ENCODE results near the gene GLT8D1.

Gene GLT8D1

DNA sequence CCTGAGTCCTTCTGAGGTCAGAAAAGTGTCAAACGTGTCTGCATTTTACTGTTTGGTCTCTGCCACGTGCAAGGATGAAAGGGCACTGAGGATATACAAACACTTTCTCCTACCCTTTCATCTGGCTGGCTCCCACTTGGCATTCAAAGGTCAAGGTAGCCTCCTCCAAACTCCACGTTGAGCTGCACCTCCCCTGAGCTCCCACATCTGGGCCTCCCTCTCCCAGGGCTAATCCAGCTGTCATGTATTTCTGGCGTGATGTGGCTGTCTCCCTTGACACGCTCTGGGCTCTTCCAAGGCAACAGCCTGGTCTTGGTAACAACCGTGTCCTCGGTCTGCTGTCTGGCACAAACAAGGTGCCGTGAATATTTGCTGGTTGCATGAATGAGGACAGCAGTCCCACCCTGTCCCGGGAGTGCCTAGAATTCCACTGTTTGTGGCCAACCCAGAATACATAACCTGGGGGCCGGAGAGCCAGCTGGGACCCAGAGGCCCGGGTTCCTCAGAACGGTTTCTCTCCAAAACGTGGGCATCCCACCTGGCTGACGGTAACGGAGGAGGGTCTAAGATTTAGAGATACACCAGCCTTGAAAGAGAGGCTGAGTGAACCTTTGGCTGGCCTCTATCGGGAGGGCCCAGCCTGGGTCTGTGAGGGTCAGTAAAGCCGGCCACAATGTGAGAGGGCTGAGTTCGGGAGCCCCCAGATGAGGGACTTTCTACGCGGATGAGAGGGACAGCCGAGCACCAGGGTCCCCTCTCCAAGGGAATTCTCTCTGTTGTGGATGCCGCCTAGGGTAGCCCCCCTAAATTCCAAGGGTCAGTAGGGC lies 767 bp downstream of the GLT8D1 start:
- H3K9me3 ChIP-seq (ENCODE audit: control insufficient read depth, insufficient read depth, low read depth, low read length), result no peaks in the 10 kb centered on the region
- H3K4me3 ChIP-seq (ENCODE audit: low read depth, low read length), result peak overlapping the region; percentile 100
- H3K4me1 ChIP-seq (ENCODE audit: control insufficient read depth, insufficient read depth, low read length), result peaks cover 3% of the 10 kb centered on the region; the same call in 1 of the 2 replicates
- ChIA-PET POLR2A (interaction anchor here (0.9 to 3.3 kb wide), 5 partner anchors 7 to 169 kb away, joined by 3 to 13 read pairs (median 4); partner anchors contain the start of genes GNL3, NEK4, PBRM1 and UQCC5), CTCF (no interaction called here)
- H3K27ac ChIP-seq (ENCODE audit: extremely low read depth, low read depth, low read length), result peak overlapping the region; percentile 64; the same call in 1 of the 2 replicates
- peaks cover 14 to 25% of the 10 kb centered on the region in 2 experiments for H3K36me3 ChIP-seq (ENCODE audit: control insufficient read depth in 2 of 2, insufficient read depth in 1 of 2, low read length in 2 of 2)
- TF ChIP-seq ZNF274 (IDR thresholded peaks at IDR 0.05; ENCODE audit: low read length), result no peak
- no peak for TF ChIP-seq ZNF274 (tag by site-specific recombination; IDR thresholded peaks at IDR 0.05; ENCODE audit: borderline replicate concordance)
- peak; percentile 99 for TF ChIP-seq ZBTB20 (tag by site-specific recombination; IDR thresholded peaks at IDR 0.05)
- no peak for TF ChIP-seq ZNF664 (tag by site-specific recombination; IDR thresholded peaks at IDR 0.05)
- TF ChIP-seq, protein P1, sequence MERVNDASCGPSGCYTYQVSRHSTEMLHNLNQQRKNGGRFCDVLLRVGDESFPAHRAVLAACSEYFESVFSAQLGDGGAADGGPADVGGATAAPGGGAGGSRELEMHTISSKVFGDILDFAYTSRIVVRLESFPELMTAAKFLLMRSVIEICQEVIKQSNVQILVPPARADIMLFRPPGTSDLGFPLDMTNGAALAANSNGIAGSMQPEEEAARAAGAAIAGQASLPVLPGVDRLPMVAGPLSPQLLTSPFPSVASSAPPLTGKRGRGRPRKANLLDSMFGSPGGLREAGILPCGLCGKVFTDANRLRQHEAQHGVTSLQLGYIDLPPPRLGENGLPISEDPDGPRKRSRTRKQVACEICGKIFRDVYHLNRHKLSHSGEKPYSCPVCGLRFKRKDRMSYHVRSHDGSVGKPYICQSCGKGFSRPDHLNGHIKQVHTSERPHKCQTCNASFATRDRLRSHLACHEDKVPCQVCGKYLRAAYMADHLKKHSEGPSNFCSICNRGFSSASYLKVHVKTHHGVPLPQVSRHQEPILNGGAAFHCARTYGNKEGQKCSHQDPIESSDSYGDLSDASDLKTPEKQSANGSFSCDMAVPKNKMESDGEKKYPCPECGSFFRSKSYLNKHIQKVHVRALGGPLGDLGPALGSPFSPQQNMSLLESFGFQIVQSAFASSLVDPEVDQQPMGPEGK (tag by site-specific recombination; IDR thresholded peaks at IDR 0.05), result no peak
- TF ChIP-seq ZBTB17 (tag by site-specific recombination; IDR thresholded peaks at IDR 0.05), result peak; percentile 95
- TF ChIP-seq ZNF341 (tag by site-specific recombination; IDR thresholded peaks at IDR 0.05; ENCODE audit: low read depth), result peak; percentile 93
- TF ChIP-seq ZNF558 (tag by site-specific recombination; IDR thresholded peaks at IDR 0.05), result no peak
- no peak for TF ChIP-seq ZNF555 (tag by site-specific recombination; conservative IDR thresholded peaks at IDR 0.05)
- TF ChIP-seq, protein P2, sequence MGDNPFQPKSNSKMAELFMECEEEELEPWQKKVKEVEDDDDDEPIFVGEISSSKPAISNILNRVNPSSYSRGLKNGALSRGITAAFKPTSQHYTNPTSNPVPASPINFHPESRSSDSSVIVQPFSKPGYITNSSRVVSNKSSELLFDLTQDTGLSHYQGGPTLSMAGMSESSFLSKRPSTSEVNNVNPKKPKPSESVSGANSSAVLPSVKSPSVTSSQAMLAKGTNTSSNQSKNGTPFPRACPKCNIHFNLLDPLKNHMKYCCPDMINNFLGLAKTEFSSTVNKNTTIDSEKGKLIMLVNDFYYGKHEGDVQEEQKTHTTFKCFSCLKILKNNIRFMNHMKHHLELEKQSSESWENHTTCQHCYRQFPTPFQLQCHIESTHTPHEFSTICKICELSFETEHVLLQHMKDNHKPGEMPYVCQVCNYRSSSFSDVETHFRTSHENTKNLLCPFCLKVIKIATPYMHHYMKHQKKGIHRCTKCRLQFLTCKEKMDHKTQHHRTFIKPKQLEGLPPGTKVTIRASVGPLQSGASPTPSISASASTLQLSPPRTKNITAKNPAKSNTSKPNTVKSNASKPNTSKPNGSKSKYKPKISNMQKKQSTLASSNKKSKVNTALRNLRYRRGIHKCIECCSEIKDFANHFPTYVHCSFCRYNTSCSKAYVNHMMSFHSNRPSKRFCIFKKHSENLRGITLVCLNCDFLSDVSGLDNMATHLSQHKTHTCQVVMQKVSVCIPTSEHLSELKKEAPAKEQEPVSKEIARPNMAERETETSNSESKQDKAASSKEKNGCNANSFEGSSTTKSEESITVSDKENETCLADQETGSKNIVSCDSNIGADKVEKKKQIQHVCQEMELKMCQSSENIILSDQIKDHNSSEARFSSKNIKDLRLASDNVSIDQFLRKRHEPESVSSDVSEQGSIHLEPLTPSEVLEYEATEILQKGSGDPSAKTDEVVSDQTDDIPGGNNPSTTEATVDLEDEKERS (tag by site-specific recombination; IDR thresholded peaks at IDR 0.05), result no peak
- TF ChIP-seq ZNF776 (tag by site-specific recombination; IDR thresholded peaks at IDR 0.05; ENCODE audit: borderline replicate concordance), result no peak
- TF ChIP-seq ZNF140 (tag by site-specific recombination; IDR thresholded peaks at IDR 0.05), result no peak
- TF ChIP-seq GLIS1 (tag by site-specific recombination; IDR thresholded peaks at IDR 0.05), result peak; percentile 79
- TF ChIP-seq ZNF777 (tag by site-specific recombination; IDR thresholded peaks at IDR 0.05; ENCODE audit: borderline replicate concordance), result no peak
- TF ChIP-seq, protein P3, sequence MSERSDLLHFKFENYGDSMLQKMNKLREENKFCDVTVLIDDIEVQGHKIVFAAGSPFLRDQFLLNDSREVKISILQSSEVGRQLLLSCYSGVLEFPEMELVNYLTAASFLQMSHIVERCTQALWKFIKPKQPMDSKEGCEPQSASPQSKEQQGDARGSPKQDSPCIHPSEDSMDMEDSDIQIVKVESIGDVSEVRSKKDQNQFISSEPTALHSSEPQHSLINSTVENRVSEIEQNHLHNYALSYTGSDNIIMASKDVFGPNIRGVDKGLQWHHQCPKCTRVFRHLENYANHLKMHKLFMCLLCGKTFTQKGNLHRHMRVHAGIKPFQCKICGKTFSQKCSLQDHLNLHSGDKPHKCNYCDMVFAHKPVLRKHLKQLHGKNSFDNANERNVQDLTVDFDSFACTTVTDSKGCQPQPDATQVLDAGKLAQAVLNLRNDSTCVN (tag by site-specific recombination; optimal IDR thresholded peaks at IDR 0.05), result no peak
- no peak for TF ChIP-seq ZNF623 (tag by site-specific recombination; IDR thresholded peaks at IDR 0.05)
- TF ChIP-seq, protein P4, sequence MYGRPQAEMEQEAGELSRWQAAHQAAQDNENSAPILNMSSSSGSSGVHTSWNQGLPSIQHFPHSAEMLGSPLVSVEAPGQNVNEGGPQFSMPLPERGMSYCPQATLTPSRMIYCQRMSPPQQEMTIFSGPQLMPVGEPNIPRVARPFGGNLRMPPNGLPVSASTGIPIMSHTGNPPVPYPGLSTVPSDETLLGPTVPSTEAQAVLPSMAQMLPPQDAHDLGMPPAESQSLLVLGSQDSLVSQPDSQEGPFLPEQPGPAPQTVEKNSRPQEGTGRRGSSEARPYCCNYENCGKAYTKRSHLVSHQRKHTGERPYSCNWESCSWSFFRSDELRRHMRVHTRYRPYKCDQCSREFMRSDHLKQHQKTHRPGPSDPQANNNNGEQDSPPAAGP (tag by site-specific recombination; IDR thresholded peaks at IDR 0.05), result no peak
- TF ChIP-seq ZNF600 (tag by site-specific recombination; IDR thresholded peaks at IDR 0.05), result peak; percentile 45; the same call in 1 of the 2 replicates
- TF ChIP-seq ZBTB48 (tag by site-specific recombination; IDR thresholded peaks at IDR 0.05), result 0 out of 2 replicates have a peak, but pooled peaks have one; percentile 23
- TF ChIP-seq PRDM1 (tag by site-specific recombination; IDR thresholded peaks at IDR 0.05), result peak; percentile 62
- TF ChIP-seq, protein P5, sequence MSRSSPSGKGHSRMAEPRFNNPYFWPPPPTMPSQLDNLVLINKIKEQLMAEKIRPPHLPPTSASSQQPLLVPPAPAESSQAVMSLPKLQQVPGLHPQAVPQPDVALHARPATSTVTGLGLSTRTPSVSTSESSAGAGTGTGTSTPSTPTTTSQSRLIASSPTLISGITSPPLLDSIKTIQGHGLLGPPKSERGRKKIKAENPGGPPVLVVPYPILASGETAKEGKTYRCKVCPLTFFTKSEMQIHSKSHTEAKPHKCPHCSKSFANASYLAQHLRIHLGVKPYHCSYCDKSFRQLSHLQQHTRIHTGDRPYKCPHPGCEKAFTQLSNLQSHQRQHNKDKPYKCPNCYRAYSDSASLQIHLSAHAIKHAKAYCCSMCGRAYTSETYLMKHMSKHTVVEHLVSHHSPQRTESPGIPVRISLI (tag by site-specific recombination; IDR thresholded peaks at IDR 0.05), result no peak
- no peak for TF ChIP-seq SCRT1 (tag by site-specific recombination; IDR thresholded peaks at IDR 0.05; ENCODE audit: borderline replicate concordance)
- TF ChIP-seq, protein P6, sequence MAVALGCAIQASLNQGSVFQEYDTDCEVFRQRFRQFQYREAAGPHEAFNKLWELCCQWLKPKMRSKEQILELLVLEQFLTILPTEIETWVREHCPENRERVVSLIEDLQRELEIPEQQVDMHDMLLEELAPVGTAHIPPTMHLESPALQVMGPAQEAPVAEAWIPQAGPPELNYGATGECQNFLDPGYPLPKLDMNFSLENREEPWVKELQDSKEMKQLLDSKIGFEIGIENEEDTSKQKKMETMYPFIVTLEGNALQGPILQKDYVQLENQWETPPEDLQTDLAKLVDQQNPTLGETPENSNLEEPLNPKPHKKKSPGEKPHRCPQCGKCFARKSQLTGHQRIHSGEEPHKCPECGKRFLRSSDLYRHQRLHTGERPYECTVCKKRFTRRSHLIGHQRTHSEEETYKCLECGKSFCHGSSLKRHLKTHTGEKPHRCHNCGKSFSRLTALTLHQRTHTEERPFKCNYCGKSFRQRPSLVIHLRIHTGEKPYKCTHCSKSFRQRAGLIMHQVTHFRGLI (tag by site-specific recombination; IDR thresholded peaks at IDR 0.05), result no peak
